GM12864 (cell line): Measurements from ENCODE around the gene CD300C.
A peak's percentile ranks its signal among the peaks of the same experiment; 100 is the strongest.

Experiments used
- DNase-seq: peaks from one replicate; pipeline ENCODE4 v3.0.0-alpha.2; 2011; ENCODE audit warnings: low read depth
- H3K4me3 ChIP-seq: 2 replicates; pipeline ENCODE4 v1.5.1; 2011; ENCODE audit warnings: mild to moderate bottlenecking, low read depth, low read length, control low read depth
- CTCF ChIP-seq: IDR thresholded peaks from 2 replicates; pipeline ENCODE4 v1.5.1; 2011; ENCODE audit warnings: low read depth, mild to moderate bottlenecking, moderate library complexity, low read length, control low read depth, inconsistent platforms; ENCODE audit errors: missing control alignments

CD300C gene

DNA sequence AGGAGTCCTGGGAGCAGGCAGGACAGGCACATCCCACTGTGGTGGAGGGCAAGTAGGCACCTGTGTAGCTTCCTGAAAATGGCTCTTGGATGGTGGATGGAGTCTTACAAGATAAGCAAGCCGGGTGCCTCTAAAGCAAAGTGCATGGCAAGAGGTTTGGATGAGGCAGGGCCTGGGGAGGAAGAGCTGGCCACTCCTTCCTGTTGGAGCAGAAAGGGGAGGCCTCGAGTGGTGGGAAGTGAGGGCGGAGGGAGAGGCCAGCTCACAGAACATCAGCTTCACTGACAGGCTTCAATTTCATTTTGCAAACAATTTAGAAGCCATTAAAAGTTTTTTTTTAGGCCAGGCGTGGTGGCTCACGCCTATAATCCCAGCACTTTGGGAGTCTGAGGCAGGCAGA lies 48.4 kb downstream of the CD300C start:
- TF ChIP-seq CTCF = no peak
- no peak for DNase-seq
- H3K4me3 ChIP-seq = no peak overlapping the region

- peak; percentile 94 for TF ChIP-seq CTCF
- H3K4me3 ChIP-seq = no peak overlapping the region
- DNase-seq = peak; percentile 25
Observed at GRCh38 chr17:74493331-74493833, 52.5 kb downstream of the CD300C start.

DNA sequence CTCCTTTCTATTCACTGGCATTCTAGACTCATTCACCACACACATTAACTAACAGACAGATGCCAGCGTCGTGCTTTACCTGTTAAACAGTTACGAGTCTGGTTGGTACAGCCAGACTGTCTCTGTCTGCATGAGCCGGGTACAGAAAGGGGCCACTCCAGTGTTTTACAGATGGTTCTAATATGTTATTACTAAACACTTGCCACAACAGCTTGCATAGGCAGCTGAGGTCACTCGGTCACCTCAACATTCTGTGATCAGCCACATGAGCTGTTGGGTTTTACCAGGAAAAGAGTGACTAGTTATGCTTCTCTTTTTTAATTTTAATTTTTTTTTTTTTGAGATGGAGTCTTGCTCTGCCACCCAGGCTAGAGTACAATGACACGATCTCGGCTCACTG lies 54.3 kb downstream of the CD300C start:
- TF ChIP-seq CTCF = no peak
- H3K4me3 ChIP-seq = no peak overlapping the region
- no peak for DNase-seq
